HEK293 (cell line): ENCODE measurements around the gene CDC73.

Experiments
- CTCF ChIA-PET: fragments of 350-600 bp; formaldehyde crosslinking; extraction: SDS; loops from one replicate; lab custom pipeline; 2021; ENCODE audit warnings: antibody characterized with exemption; lab: Yijun Ruan, JAX
- POLR2A ChIA-PET: fragments of 300-600 bp; formaldehyde crosslinking; extraction: SDS; loops from one replicate; lab custom pipeline; 2020; ENCODE audit warnings: antibody characterized with exemption, inconsistent platforms; lab: Yijun Ruan, JAX
- H3K27ac ChIP-seq: fragments of 200-500 bp; sonication (Bioruptor generic); 2 replicates; pipeline ENCODE4 v1.5.1; 2014; ENCODE audit warnings: low read depth, low read length, control low read depth, inconsistent platforms; ENCODE audit errors: extremely low read depth
- H3K36me3 ChIP-seq, 2 experiments: fragments of 200-500 bp in 1 of 2; sonication (Bioruptor generic) in 1 of 2; 1 replicate in 1 of 2; 2 replicates in 1 of 2; pipeline ENCODE4 v1.5.1; 2014 to 2017; ENCODE audit warnings: inconsistent platforms in 2 of 2, low read length in 2 of 2; ENCODE audit not compliant: control insufficient read depth in 2 of 2, insufficient read depth in 1 of 2
- H3K4me1 ChIP-seq: fragments of 200-500 bp; sonication (Bioruptor generic); 2 replicates; pipeline ENCODE4 v1.5.1; 2014; ENCODE audit warnings: mild to moderate bottlenecking, low read length, inconsistent platforms; ENCODE audit not compliant: control insufficient read depth, insufficient read depth
- H3K4me3 ChIP-seq: 2 replicates; pipeline ENCODE4 v1.5.1; 2011; ENCODE audit warnings: low read depth, mild to moderate bottlenecking, control low read depth, low read length, moderate library complexity
- H3K9me3 ChIP-seq: fragments of 200-500 bp; sonication (Bioruptor generic); 2 replicates; pipeline ENCODE4 v1.5.1; 2014; ENCODE audit warnings: low read depth, low read length, inconsistent platforms; ENCODE audit not compliant: control insufficient read depth, insufficient read depth
- ATF2 ChIP-seq: fragments of 450-650 bp; formaldehyde crosslinking; IDR thresholded peaks from 2 replicates; pipeline ENCODE4 v1.5.1; 2016; ENCODE audit warnings: missing biosample characterization, missing genetic modification characterization, low read depth
- FEZF1 ChIP-seq: fragments of 450-650 bp; formaldehyde crosslinking; IDR thresholded peaks from 2 replicates; pipeline ENCODE4 v1.5.1; 2016; ENCODE audit warnings: missing biosample characterization, missing genetic modification characterization
- IKZF3 ChIP-seq: fragments of 450-650 bp; IDR thresholded peaks from 2 replicates; pipeline ENCODE4 v1.5.0; 2018; ENCODE audit warnings: missing biosample characterization, mild to moderate bottlenecking, missing genetic modification characterization, moderate library complexity
- KLF17 ChIP-seq: fragments of 450-650 bp; formaldehyde crosslinking; IDR thresholded peaks from 2 replicates; pipeline ENCODE4 v1.5.1; 2016; ENCODE audit warnings: missing biosample characterization, missing genetic modification characterization
- MEIS1 ChIP-seq: sonication (generic); formaldehyde crosslinking; IDR thresholded peaks from 2 replicates; pipeline ENCODE4 v1.8.1; 2022; ENCODE audit warnings: missing genetic modification reagents, mild to moderate bottlenecking, borderline replicate concordance
- RBAK ChIP-seq: fragments of 450-650 bp; formaldehyde crosslinking; IDR thresholded peaks from 2 replicates; pipeline ENCODE4 v1.5.1; 2016; ENCODE audit warnings: missing biosample characterization, missing genetic modification characterization
- SALL2 ChIP-seq: fragments of 450-650 bp; formaldehyde crosslinking; IDR thresholded peaks from 2 replicates; pipeline ENCODE4 v1.5.0; 2017; ENCODE audit warnings: missing biosample characterization, mild to moderate bottlenecking, missing genetic modification characterization, borderline replicate concordance
- SP2 ChIP-seq: fragments of 450-650 bp; formaldehyde crosslinking; IDR thresholded peaks from 2 replicates; pipeline ENCODE4 v1.5.1; 2016; ENCODE audit warnings: missing biosample characterization, missing genetic modification characterization
- SP7 ChIP-seq: fragments of 450-650 bp; formaldehyde crosslinking; IDR thresholded peaks from 2 replicates; pipeline ENCODE4 v1.5.1; 2016; ENCODE audit warnings: missing biosample characterization, missing genetic modification characterization
- ZBTB17 ChIP-seq: fragments of 450-650 bp; formaldehyde crosslinking; IDR thresholded peaks from 2 replicates; pipeline ENCODE4 v1.5.1; 2016; ENCODE audit warnings: missing biosample characterization, missing genetic modification characterization
- ZBTB48 ChIP-seq: fragments of 450-650 bp; formaldehyde crosslinking; IDR thresholded peaks from 2 replicates; pipeline ENCODE4 v1.5.1; 2016; ENCODE audit warnings: missing biosample characterization, missing genetic modification characterization
- ZBTB6 ChIP-seq: fragments of 450-650 bp; formaldehyde crosslinking; IDR thresholded peaks from 2 replicates; pipeline ENCODE4 v1.5.1; 2017; ENCODE audit warnings: missing biosample characterization, missing genetic modification characterization
- ZFP41 ChIP-seq: fragments of 450-650 bp; formaldehyde crosslinking; IDR thresholded peaks from 2 replicates; pipeline ENCODE4 v1.5.1; 2016; ENCODE audit warnings: missing biosample characterization, missing genetic modification characterization, borderline replicate concordance
- ZNF112 ChIP-seq: fragments of 450-650 bp; formaldehyde crosslinking; IDR thresholded peaks from 2 replicates; pipeline ENCODE4 v1.5.0; 2017; ENCODE audit warnings: missing biosample characterization, missing genetic modification characterization
- ZNF121 ChIP-seq: fragments of 450-650 bp; formaldehyde crosslinking; IDR thresholded peaks from 2 replicates; pipeline ENCODE4 v1.5.1; 2016; ENCODE audit warnings: missing biosample characterization, missing genetic modification characterization
- ZNF133 ChIP-seq: fragments of 450-650 bp; formaldehyde crosslinking; IDR thresholded peaks from 2 replicates; pipeline ENCODE4 v1.5.1; 2016; ENCODE audit warnings: missing biosample characterization, missing genetic modification characterization
- ZNF146 ChIP-seq: fragments of 450-650 bp; formaldehyde crosslinking; IDR thresholded peaks from 2 replicates; pipeline ENCODE4 v1.5.1; 2016; ENCODE audit warnings: missing biosample characterization, missing genetic modification characterization
- ZNF155 ChIP-seq: fragments of 450-650 bp; formaldehyde crosslinking; IDR thresholded peaks from 2 replicates; pipeline ENCODE4 v1.5.1; 2016; ENCODE audit warnings: missing biosample characterization, missing genetic modification characterization
- ZNF350 ChIP-seq: fragments of 450-650 bp; formaldehyde crosslinking; IDR thresholded peaks from 2 replicates; pipeline ENCODE4 v1.5.0; 2017; ENCODE audit warnings: missing biosample characterization, mild to moderate bottlenecking, missing genetic modification characterization
- ZNF37A ChIP-seq: fragments of 450-650 bp; IDR thresholded peaks from 2 replicates; pipeline ENCODE4 v1.5.1; 2018; ENCODE audit warnings: missing biosample characterization, missing genetic modification characterization
- ZNF404 ChIP-seq: fragments of 450-650 bp; formaldehyde crosslinking; IDR thresholded peaks from 2 replicates; pipeline ENCODE4 v1.5.1; 2017; ENCODE audit warnings: missing biosample characterization, missing genetic modification characterization
- ZNF416 ChIP-seq: fragments of 450-650 bp; formaldehyde crosslinking; IDR thresholded peaks from 2 replicates; pipeline ENCODE4 v1.5.1; 2016; ENCODE audit warnings: missing biosample characterization, missing genetic modification characterization
- ZNF426 ChIP-seq: fragments of 450-650 bp; formaldehyde crosslinking; IDR thresholded peaks from 2 replicates; pipeline ENCODE4 v1.5.1; 2017; ENCODE audit warnings: missing biosample characterization, missing genetic modification characterization, mild to moderate bottlenecking, inconsistent platforms, moderate library complexity
- ZNF529 ChIP-seq: fragments of 450-650 bp; formaldehyde crosslinking; IDR thresholded peaks from 2 replicates; pipeline ENCODE4 v1.5.1; 2017; ENCODE audit warnings: missing genetic modification characterization, missing biosample characterization; ENCODE audit not compliant: insufficient replicate concordance
- ZNF548 ChIP-seq: fragments of 450-650 bp; formaldehyde crosslinking; IDR thresholded peaks from 2 replicates; pipeline ENCODE4 v1.5.1; 2016; ENCODE audit warnings: missing biosample characterization, missing genetic modification characterization
- ZNF585B ChIP-seq: fragments of 450-650 bp; formaldehyde crosslinking; IDR thresholded peaks from 2 replicates; pipeline ENCODE4 v1.5.1; 2016; ENCODE audit warnings: missing biosample characterization, missing genetic modification characterization
- ZNF707 ChIP-seq: fragments of 450-650 bp; formaldehyde crosslinking; IDR thresholded peaks from 2 replicates; pipeline ENCODE4 v1.5.1; 2016; ENCODE audit warnings: missing biosample characterization, missing genetic modification characterization
- ZNF747 ChIP-seq: fragments of 450-650 bp; formaldehyde crosslinking; IDR thresholded peaks from 2 replicates; pipeline ENCODE4 v1.5.1; 2016; ENCODE audit warnings: missing biosample characterization, missing genetic modification characterization
- ZNF768 ChIP-seq: fragments of 450-650 bp; formaldehyde crosslinking; IDR thresholded peaks from 2 replicates; pipeline ENCODE4 v1.5.1; 2018; ENCODE audit warnings: missing biosample characterization, mild to moderate bottlenecking, missing genetic modification characterization
- TF ChIP-seq, protein P1 (sequence below): fragments of 450-650 bp; formaldehyde crosslinking; IDR thresholded peaks from 2 replicates; pipeline ENCODE4 v1.5.1; 2016; ENCODE audit warnings: missing biosample characterization, missing genetic modification characterization, borderline replicate concordance
- TF ChIP-seq, protein P2 (sequence below): fragments of 450-650 bp; formaldehyde crosslinking; IDR thresholded peaks from 2 replicates; pipeline ENCODE4 v1.5.1; 2017; ENCODE audit warnings: missing biosample characterization, missing genetic modification characterization

The CDC73 gene

GRCh38 chr1:193249187-193249586, 127.4 kb downstream of the CDC73 start:
- no peaks in the 10 kb centered on the region for H3K9me3 ChIP-seq
- TF ChIP-seq ZNF133 (tag by site-specific recombination) (no peak), IKZF3 (tag by site-specific recombination) (no peak), ZNF768 (tag by site-specific recombination) (no peak), ZNF548 (tag by site-specific recombination) (no peak), ZNF426 (tag by site-specific recombination) (no peak), ZBTB6 (tag by site-specific recombination) (no peak), ZNF155 (no peak), ZNF707 (no peak), MEIS1 (CRISPR knock-in tag) (no peak)
- H3K36me3 ChIP-seq: peaks cover 0 to 23% of the 10 kb centered on the region in 2 experiments; a peak in 2 of 3 replicates
- no peak overlapping the region for H3K27ac ChIP-seq
- no peaks in the 10 kb centered on the region for H3K4me1 ChIP-seq
- ChIA-PET CTCF (no interaction called here), POLR2A (no interaction called here)
- H3K4me3 ChIP-seq: no peak overlapping the region

GRCh38 chr1:193251950-193252349, 130.1 kb downstream of the CDC73 start:
- Histone ChIP-seq H3K36me3 (peaks cover 0 to 23% of the 10 kb centered on the region in 2 experiments; a peak in 2 of 3 replicates), H3K4me3 (no peak overlapping the region)

GRCh38 chr1:193256019-193256418, 134.2 kb downstream of the CDC73 start:
- Histone ChIP-seq H3K27ac (no peak overlapping the region), H3K9me3 (no peaks in the 10 kb centered on the region), H3K36me3 (peaks cover 0 to 5% of the 10 kb centered on the region in 2 experiments; a peak in 2 of 3 replicates), H3K4me3 (no peak overlapping the region), H3K4me1 (no peaks in the 10 kb centered on the region)
- POLR2A ChIA-PET: no interaction called here
- CTCF ChIA-PET: interaction anchor here (0.6 kb wide), 1 partner anchor 785 kb away, joined by 3 read pairs; no protein-coding TSS in a partner anchor
- TF ChIP-seq ZNF747 (tag by site-specific recombination): no peak
- TF ChIP-seq ZNF121 (tag by site-specific recombination): no peak
- TF ChIP-seq FEZF1 (tag by site-specific recombination): no peak
- TF ChIP-seq ZNF112: no peak
- no peak for TF ChIP-seq ZNF585B (tag by site-specific recombination)
- TF ChIP-seq ZNF146 (tag by site-specific recombination): no peak
- no peak for TF ChIP-seq ZBTB48 (tag by site-specific recombination)
- no peak for TF ChIP-seq KLF17 (tag by site-specific recombination)
- no peak for TF ChIP-seq SALL2 (tag by site-specific recombination)
- TF ChIP-seq, protein P1, sequence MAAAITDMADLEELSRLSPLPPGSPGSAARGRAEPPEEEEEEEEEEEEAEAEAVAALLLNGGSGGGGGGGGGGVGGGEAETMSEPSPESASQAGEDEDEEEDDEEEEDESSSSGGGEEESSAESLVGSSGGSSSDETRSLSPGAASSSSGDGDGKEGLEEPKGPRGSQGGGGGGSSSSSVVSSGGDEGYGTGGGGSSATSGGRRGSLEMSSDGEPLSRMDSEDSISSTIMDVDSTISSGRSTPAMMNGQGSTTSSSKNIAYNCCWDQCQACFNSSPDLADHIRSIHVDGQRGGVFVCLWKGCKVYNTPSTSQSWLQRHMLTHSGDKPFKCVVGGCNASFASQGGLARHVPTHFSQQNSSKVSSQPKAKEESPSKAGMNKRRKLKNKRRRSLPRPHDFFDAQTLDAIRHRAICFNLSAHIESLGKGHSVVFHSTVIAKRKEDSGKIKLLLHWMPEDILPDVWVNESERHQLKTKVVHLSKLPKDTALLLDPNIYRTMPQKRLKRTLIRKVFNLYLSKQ (tag by site-specific recombination): no peak
- no peak for TF ChIP-seq RBAK (tag by site-specific recombination)
- TF ChIP-seq ZNF37A (tag by site-specific recombination): no peak
- TF ChIP-seq, protein P2, sequence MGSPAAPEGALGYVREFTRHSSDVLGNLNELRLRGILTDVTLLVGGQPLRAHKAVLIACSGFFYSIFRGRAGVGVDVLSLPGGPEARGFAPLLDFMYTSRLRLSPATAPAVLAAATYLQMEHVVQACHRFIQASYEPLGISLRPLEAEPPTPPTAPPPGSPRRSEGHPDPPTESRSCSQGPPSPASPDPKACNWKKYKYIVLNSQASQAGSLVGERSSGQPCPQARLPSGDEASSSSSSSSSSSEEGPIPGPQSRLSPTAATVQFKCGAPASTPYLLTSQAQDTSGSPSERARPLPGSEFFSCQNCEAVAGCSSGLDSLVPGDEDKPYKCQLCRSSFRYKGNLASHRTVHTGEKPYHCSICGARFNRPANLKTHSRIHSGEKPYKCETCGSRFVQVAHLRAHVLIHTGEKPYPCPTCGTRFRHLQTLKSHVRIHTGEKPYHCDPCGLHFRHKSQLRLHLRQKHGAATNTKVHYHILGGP (tag by site-specific recombination): no peak

More at GRCh38 chr1:193251950-193252349, 130.1 kb downstream of the CDC73 start:
- POLR2A ChIA-PET: no interaction called here
- no peak for TF ChIP-seq ZFP41 (tag by site-specific recombination)
- no peak for TF ChIP-seq ZNF404 (tag by site-specific recombination)
- no peak for TF ChIP-seq ZNF350 (tag by site-specific recombination)
- no peak for TF ChIP-seq ZNF121 (tag by site-specific recombination)
- TF ChIP-seq SALL2 (tag by site-specific recombination): no peak
- no peak for TF ChIP-seq ATF2 (tag by site-specific recombination)
- TF ChIP-seq ZBTB17 (tag by site-specific recombination): no peak
- TF ChIP-seq SP7 (tag by site-specific recombination): no peak
- no peak for TF ChIP-seq ZNF529
- no peak for TF ChIP-seq ZNF416 (tag by site-specific recombination)
- TF ChIP-seq ZNF112: no peak
- no peak for TF ChIP-seq SP2 (tag by site-specific recombination)
- no peaks in the 10 kb centered on the region for H3K4me1 ChIP-seq
- H3K27ac ChIP-seq: no peak overlapping the region
- CTCF ChIA-PET: no interaction called here
- no peaks in the 10 kb centered on the region for H3K9me3 ChIP-seq
